Measurements from ENCODE around the gene FPGS.

FPGS gene

DNA sequence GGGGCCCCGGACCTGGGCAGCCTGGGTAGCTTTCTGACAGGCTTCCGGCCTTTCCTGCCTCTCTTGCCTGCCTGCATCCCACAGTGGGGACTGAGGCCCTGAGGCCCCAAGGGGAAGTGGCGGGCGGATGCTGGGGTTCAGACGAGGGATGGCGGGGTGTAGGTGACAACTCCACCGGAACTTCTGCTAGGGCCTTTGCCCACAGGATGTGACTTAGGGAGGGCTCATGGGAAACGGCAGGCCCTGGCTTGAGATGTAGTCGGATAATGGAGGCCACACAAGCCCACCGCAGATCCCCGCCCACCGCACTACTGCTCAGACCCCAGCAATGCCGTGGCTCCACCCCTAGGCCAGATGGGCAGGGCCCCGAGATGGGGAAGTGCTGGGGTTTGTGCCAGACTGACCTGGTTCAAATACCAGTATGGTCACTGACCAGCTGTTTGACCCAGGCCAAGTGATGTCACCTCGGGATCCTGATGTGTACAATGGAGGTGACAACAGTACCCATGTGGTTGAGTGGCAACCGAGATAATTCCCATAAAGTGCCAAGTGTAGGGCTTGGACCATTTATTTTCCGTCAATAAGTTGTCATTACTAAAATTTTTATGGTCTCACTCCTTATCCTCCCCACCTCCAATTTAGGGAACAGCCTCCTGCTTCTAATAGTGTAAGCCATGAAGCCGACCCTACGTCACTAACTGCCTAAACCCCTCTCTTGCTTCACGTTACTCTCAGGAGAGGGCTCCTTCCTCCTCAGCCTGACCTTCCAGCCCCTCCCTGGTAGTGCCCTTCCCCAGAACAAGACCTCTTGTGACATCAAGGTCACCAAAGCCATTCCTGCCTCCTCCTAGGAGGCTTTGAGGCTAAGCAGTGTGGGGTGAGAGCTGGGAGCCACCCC is 19.3 kb upstream of the FPGS start:
- no peak for TF ChIP-seq CTCF (IDR thresholded peaks at IDR 0.05; ENCODE audit: low read depth, low read length, missing control alignments)
- no peak for DNase-seq (ENCODE audit: low read depth)
- no peak overlapping the region for H3K4me3 ChIP-seq (ENCODE audit: low read depth, low read length)

GRCh38 chr9:127785023-127785932 is 17.4 kb upstream of the FPGS start:
- H3K4me3 ChIP-seq (ENCODE audit: low read depth, low read length): peak overlapping the region; percentile 58
- TF ChIP-seq CTCF (IDR thresholded peaks at IDR 0.05; ENCODE audit: low read depth, low read length, missing control alignments): peak; percentile 82
- no peak for DNase-seq (ENCODE audit: low read depth)

DNA sequence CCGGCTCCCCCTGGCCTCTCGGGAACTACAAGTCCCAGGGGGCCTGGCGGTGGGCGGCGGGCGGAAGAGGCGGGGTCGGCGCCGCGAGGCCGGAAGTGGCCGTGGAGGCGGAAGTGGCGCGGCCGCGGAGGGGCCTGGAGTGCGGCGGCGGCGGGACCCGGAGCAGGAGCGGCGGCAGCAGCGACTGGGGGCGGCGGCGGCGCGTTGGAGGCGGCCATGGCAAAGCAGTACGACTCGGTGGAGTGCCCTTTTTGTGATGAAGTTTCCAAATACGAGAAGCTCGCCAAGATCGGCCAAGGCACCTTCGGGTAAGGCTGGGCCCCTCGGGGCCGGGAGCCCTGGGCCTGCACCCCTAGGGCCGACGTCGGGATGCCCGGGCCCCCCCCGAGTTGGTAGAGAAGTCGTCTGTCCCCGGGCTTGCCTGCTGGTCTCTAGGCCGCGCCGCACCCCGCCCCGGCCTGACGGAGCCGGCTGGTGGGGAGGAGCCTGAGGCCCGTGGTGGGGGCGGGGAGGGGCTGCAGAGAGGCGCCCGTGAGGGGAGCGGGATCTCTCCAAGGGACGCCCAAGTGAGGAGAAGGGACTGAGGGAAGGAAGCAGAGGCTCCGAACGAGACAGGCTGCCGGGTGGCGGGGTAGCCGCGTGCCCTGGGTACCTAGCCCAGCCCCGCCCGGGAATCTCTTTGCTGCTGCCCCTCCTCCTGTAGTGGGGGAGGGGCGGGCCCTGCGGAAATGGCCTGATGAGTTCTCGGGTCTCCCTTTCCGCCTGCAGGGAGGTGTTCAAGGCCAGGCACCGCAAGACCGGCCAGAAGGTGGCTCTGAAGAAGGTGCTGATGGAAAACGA is 16.5 kb upstream of the FPGS start, which contains the start of gene CDK9:
CDK9 (plus strand) TSS at position 102 of the 840 bp plus-strand sequence; CDS start at position 217, 115 bp downstream.
- no peak for DNase-seq (ENCODE audit: low read depth)
- no peak for TF ChIP-seq CTCF (IDR thresholded peaks at IDR 0.05; ENCODE audit: low read depth, low read length, missing control alignments)
- H3K4me3 ChIP-seq (ENCODE audit: low read depth, low read length): peak within 1 kb of the TSS; percentile 90

DNA sequence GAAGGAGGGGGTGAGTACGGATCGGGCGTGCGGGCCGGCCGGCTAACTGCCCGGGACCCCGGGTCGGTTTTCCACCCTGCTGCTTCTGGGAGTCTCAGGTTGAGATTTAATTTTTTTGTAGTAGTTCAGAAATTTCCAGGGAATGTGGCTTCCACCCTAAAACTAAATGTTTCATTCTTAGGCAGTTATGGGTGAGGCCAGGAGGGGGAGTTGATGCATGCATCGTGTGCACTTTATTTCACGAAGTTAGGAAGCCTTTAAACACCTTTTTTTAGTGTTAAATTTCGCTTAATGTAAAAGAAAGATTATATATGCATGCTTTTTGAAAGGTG is 15.9 kb upstream of the FPGS start:
- DNase-seq (ENCODE audit: low read depth): no peak
- TF ChIP-seq CTCF (IDR thresholded peaks at IDR 0.05; ENCODE audit: low read depth, low read length, missing control alignments): peak; percentile 38
- peak overlapping the region; percentile 90 for H3K4me3 ChIP-seq (ENCODE audit: low read depth, low read length)

DNA sequence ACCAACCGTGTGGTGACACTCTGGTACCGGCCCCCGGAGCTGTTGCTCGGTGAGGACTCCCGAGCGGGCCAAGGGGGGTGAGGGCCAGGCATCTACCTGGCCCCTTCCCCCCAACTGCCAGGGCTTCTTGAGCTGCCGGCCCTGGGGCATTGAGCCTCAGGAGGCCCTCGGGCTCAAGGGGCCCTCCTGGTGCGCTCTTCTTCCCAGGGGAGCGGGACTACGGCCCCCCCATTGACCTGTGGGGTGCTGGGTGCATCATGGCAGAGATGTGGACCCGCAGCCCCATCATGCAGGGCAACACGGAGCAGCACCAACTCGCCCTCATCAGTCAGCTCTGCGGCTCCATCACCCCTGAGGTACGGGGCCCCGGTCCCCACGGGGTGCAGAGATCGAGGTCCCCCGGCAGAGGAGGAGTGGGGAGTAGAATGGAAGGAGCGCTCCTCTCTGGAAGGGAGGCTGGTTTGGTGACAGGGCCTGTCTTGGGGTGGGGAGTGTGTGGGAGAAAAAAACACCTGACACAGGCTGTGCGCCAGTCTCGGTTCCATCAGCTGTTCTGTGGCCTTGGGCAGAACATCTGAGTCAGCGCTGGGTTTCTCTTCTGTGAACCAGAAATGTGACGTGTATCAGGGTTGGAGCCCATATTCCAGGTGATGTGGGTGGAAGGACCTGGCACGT is 14.2 kb upstream of the FPGS start:
- no peak for DNase-seq (ENCODE audit: low read depth)
- H3K4me3 ChIP-seq (ENCODE audit: low read depth, low read length): no peak overlapping the region
- TF ChIP-seq CTCF (IDR thresholded peaks at IDR 0.05; ENCODE audit: low read depth, low read length, missing control alignments): no peak

GRCh38 chr9:127789179-127789578 is 13.5 kb upstream of the FPGS start:
- no peak for TF ChIP-seq CTCF (IDR thresholded peaks at IDR 0.05; ENCODE audit: low read depth, low read length, missing control alignments)
- DNase-seq (ENCODE audit: low read depth): no peak
- no peak overlapping the region for H3K4me3 ChIP-seq (ENCODE audit: low read depth, low read length)

Measured in GM12864 (cell line).